ENCODE data around the gene SLC25A4.
A peak's percentile ranks its signal among the peaks of the same experiment; 100 is the strongest.

Gene SLC25A4

DNA sequence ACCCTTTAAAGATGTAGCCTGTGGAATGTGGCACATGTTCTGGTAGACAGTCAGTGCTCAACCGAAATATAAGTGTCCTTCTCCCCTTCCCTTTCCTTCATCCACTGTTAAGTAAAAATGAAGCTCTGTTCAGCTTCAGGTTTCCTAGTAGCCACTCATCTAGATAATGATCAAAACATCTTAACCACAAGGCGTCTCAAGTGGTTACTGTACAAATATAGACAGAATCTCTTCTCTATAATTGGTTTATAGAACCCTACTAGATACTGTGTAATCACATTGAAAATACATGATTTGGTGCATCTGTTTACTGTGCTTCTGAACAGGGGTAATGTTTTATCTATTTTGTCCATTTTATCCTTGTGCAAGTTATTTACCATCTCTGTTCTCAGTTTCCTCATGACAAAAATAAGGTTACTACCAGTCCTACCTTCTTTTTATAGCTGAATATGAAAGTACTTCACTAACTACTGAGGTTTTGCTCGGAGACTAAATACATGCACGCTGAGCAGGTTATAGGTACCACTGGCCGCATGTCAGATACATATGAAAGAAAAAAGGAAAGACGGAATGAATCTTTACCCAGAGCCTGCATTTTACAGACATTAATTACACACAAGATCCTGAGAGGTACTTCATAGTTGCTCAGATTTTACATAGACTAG, 20.3 kb upstream of the SLC25A4 start (continued):
- TF ChIP-seq ZNF274 (IDR thresholded peaks at IDR 0.05; ENCODE audit: low read length): no peak
- no peak for TF ChIP-seq ZNF274 (tag by site-specific recombination; IDR thresholded peaks at IDR 0.05; ENCODE audit: borderline replicate concordance)
- no peak for TF ChIP-seq ZNF16 (tag by site-specific recombination; IDR thresholded peaks at IDR 0.05; ENCODE audit: low read depth)

DNA sequence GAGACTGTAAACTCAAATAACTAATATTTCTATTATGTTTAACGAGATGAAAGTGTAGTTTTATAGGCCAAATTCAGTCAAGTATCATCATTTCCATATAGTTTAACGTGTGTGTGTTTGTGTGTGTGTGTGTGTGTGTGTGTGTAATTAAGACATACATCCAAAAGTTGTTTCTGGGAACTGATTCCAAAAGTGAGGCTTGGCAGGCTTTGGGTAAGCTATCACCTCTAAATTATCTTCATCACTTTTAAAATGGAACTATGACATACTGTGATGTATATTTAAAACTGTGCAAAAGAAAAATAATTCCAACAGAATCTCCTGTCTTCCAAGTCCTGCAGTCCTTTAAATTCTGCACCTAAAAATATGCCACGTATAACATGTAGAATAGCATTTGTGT, 19.1 kb upstream of the SLC25A4 start:
- no peak overlapping the region for H3K4me3 ChIP-seq (ENCODE audit: low read depth, low read length)
- CTCF ChIA-PET: interaction anchor here (1.1 kb wide), 2 partner anchors 26 to 473 kb away, joined by 4 read pairs; no protein-coding TSS in a partner anchor
- no peaks in the 10 kb centered on the region for H3K9me3 ChIP-seq (ENCODE audit: control insufficient read depth, insufficient read depth, low read depth, low read length)
- no peaks in the 10 kb centered on the region for H3K36me3 ChIP-seq (ENCODE audit: control insufficient read depth in 2 of 2, insufficient read depth in 1 of 2, low read length in 2 of 2)
- peaks cover 6% of the 10 kb centered on the region for H3K4me1 ChIP-seq (ENCODE audit: control insufficient read depth, insufficient read depth, low read length)
- POLR2A ChIA-PET: no interaction called here
- TF ChIP-seq, protein P1, sequence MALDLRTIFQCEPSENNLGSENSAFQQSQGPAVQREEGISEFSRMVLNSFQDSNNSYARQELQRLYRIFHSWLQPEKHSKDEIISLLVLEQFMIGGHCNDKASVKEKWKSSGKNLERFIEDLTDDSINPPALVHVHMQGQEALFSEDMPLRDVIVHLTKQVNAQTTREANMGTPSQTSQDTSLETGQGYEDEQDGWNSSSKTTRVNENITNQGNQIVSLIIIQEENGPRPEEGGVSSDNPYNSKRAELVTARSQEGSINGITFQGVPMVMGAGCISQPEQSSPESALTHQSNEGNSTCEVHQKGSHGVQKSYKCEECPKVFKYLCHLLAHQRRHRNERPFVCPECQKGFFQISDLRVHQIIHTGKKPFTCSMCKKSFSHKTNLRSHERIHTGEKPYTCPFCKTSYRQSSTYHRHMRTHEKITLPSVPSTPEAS (tag by site-specific recombination; IDR thresholded peaks at IDR 0.05): peak; percentile 47; the same call in 1 of the 2 replicates
- TF ChIP-seq ZNF391 (tag by site-specific recombination; IDR thresholded peaks at IDR 0.05; ENCODE audit: borderline replicate concordance, low read depth): no peak
- H3K27ac ChIP-seq (ENCODE audit: extremely low read depth, low read depth, low read length): no peak overlapping the region

DNA sequence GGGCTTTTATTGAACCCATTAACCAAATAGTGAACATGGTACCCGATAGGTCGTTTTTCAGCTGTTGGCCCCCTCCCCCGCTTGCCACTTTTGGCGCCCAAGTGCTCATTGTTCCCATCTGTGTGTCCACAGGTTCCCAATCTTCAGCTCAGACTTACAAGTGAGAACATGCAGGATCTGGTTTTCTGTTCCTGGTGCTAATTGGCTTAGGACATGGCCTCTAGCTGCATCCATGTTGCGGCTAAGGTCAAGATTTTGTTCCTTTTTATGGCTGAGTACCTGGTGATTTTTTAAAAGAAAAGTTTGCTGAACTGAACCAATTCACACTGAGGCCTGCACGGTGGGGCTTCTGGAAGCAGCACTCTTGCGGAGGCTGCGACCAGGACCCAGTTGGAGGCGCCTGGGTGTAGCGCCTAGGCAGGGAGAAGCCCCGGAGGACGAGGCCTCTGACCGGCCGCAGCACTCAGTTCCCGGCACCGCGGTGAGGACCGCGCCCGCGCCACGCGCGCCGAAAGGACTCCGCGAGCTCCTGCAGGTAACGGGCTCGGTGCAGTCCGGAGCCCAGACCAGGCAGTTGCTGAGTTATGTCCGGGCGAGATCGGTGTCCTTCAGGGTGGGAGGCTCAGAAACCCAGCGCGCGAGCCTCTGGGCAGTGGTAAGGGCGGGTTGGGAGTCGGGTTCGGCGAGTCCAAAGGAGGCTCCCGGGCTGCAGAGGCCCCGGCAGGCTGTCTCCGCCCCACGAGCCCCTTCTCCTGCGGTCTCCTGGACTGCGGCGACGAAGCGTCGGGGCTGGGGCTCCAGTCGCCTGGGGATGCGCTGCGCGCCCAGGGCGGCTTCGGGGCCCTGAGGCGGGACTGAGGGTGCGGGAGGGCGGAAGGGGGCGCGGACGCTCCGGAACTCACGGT, 15.8 kb upstream of the SLC25A4 start:
- Histone ChIP-seq H3K4me3 (ENCODE audit: low read depth, low read length) (no peak overlapping the region; the same call in none of the 2 replicates), H3K36me3 (ENCODE audit: control insufficient read depth in 2 of 2, insufficient read depth in 1 of 2, low read length in 2 of 2) (no peaks in the 10 kb centered on the region), H3K9me3 (ENCODE audit: control insufficient read depth, insufficient read depth, low read depth, low read length) (no peaks in the 10 kb centered on the region), H3K27ac (ENCODE audit: extremely low read depth, low read depth, low read length) (no peak overlapping the region), H3K4me1 (ENCODE audit: control insufficient read depth, insufficient read depth, low read length) (peaks cover 5% of the 10 kb centered on the region)
- TF ChIP-seq OSR2 (tag by site-specific recombination; IDR thresholded peaks at IDR 0.05) (no peak), ZNF571 (tag by site-specific recombination; IDR thresholded peaks at IDR 0.05) (no peak), ZNF223 (tag by site-specific recombination; IDR thresholded peaks at IDR 0.05) (no peak), ZBTB7A (tag by site-specific recombination; IDR thresholded peaks at IDR 0.05; ENCODE audit: low read depth) (no peak), ZNF776 (tag by site-specific recombination; IDR thresholded peaks at IDR 0.05; ENCODE audit: borderline replicate concordance) (no peak), ZNF391 (tag by site-specific recombination; IDR thresholded peaks at IDR 0.05; ENCODE audit: borderline replicate concordance, low read depth) (no peak), ZEB2 (tag by site-specific recombination; IDR thresholded peaks at IDR 0.05) (no peak), ZNF558 (tag by site-specific recombination; IDR thresholded peaks at IDR 0.05) (no peak), ZNF677 (tag by site-specific recombination; IDR thresholded peaks at IDR 0.05) (no peak), SCRT2 (tag by site-specific recombination; IDR thresholded peaks at IDR 0.05) (no peak)
- TF ChIP-seq, protein P2, sequence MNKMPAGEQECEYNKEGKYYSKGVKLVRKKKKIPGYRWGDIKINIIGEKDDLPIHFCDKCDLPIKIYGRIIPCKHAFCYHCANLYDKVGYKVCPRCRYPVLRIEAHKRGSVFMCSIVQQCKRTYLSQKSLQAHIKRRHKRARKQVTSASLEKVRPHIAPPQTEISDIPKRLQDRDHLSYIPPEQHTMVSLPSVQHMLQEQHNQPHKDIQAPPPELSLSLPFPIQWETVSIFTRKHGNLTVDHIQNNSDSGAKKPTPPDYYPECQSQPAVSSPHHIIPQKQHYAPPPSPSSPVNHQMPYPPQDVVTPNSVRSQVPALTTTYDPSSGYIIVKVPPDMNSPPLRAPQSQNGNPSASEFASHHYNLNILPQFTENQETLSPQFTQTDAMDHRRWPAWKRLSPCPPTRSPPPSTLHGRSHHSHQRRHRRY (tag by site-specific recombination; IDR thresholded peaks at IDR 0.05): no peak
- TF ChIP-seq, protein P3, sequence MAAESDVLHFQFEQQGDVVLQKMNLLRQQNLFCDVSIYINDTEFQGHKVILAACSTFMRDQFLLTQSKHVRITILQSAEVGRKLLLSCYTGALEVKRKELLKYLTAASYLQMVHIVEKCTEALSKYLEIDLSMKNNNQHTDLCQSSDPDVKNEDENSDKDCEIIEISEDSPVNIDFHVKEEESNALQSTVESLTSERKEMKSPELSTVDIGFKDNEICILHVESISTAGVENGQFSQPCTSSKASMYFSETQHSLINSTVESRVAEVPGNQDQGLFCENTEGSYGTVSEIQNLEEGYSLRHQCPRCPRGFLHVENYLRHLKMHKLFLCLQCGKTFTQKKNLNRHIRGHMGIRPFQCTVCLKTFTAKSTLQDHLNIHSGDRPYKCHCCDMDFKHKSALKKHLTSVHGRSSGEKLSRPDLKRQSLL (tag by site-specific recombination; IDR thresholded peaks at IDR 0.05): no peak
- TF ChIP-seq, protein P4, sequence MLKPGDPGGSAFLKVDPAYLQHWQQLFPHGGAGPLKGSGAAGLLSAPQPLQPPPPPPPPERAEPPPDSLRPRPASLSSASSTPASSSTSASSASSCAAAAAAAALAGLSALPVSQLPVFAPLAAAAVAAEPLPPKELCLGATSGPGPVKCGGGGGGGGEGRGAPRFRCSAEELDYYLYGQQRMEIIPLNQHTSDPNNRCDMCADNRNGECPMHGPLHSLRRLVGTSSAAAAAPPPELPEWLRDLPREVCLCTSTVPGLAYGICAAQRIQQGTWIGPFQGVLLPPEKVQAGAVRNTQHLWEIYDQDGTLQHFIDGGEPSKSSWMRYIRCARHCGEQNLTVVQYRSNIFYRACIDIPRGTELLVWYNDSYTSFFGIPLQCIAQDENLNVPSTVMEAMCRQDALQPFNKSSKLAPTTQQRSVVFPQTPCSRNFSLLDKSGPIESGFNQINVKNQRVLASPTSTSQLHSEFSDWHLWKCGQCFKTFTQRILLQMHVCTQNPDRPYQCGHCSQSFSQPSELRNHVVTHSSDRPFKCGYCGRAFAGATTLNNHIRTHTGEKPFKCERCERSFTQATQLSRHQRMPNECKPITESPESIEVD (tag by site-specific recombination; IDR thresholded peaks at IDR 0.05): no peak
- CTCF ChIA-PET: interaction anchor here (0.7 kb wide), 1 partner anchor 382 kb away, joined by 3 read pairs; no protein-coding TSS in a partner anchor
- POLR2A ChIA-PET: interaction anchor here (1.5 kb wide), 1 partner anchor 16 kb away, joined by 7 read pairs; the partner anchor contains the start of gene SLC25A4
